Spleen (tissue), 11 donors: ENCODE results near the gene ATOH8. TPM values are rescaled to one million over a fixed set of nuclear protein-coding genes. Genes with fewer than 3 reads are reported as not detected.

Source experiments
- DNase-seq: peaks from one replicate; pipeline ENCODE4 v3.0.0-alpha.2; 2020
- H3K27ac ChIP-seq, 8 donors: fragments of 200-600 bp; sonication (generic) in 7 of 8; 1 replicate in 4 of 8; 2 replicates in 4 of 8; pipeline versions ENCODE4 v1.5.0 to v1.8.0; 2016 to 2021; ENCODE audit warnings: inconsistent platforms in 4 of 8, mild to moderate bottlenecking in 4 of 8, moderate library complexity in 1 of 8
- H3K27me3 ChIP-seq, 7 donors: fragments of 200-600 bp; sonication (generic) in 6 of 7; replicated peaks in 1 of 7; 1 replicate in 4 of 7; 2 replicates in 3 of 7; pipeline versions ENCODE4 v1.5.0 to v1.8.0; 2016 to 2021; ENCODE audit warnings: inconsistent platforms in 3 of 7, mild to moderate bottlenecking in 1 of 7
- H3K36me3 ChIP-seq, 6 donors: fragments of 200-600 bp; sonication (generic) in 5 of 6; 1 replicate in 4 of 6; 2 replicates in 2 of 6; pipeline versions ENCODE4 v1.5.0 to v1.8.0; 2016 to 2021; ENCODE audit warnings: inconsistent platforms in 2 of 6
- H3K4me1 ChIP-seq, 6 donors: fragments of 200-600 bp; sonication (generic) in 5 of 6; 1 replicate in 3 of 6; 2 replicates in 3 of 6; pipeline versions ENCODE4 v1.5.0 to v1.8.0; 2016 to 2021; ENCODE audit warnings: inconsistent platforms in 3 of 6
- H3K4me3 ChIP-seq, 8 donors: fragments of 200-600 bp; sonication (generic) in 7 of 8; 1 replicate in 4 of 8; 2 replicates in 4 of 8; pipeline versions ENCODE4 v1.5.0 to v1.8.0; 2016 to 2021; ENCODE audit warnings: inconsistent platforms in 4 of 8, mild to moderate bottlenecking in 4 of 8, moderate library complexity in 2 of 8
- H3K9me3 ChIP-seq, 8 donors: fragments of 200-600 bp; sonication (generic) in 7 of 8; 1 replicate in 4 of 8; 2 replicates in 4 of 8; pipeline versions ENCODE4 v1.5.0 to v1.8.0; 2016 to 2021; ENCODE audit warnings: inconsistent platforms in 4 of 8
- CTCF ChIP-seq, 11 experiments: fragments of 200-600 bp in 7 of 11; fragments of 450-650 bp in 4 of 11; sonication (generic) in 4 of 11; IDR thresholded peaks in 8 of 11; conservative IDR thresholded peaks in 3 of 11; 1 replicate in 7 of 11; 2 replicates in 4 of 11; pipeline versions ENCODE4 v1.4.0 to v1.8.0; 2016 to 2021; ENCODE audit warnings: antibody characterized with exemption in 11 of 11, inconsistent platforms in 4 of 11, mild to moderate bottlenecking in 1 of 11
- POLR2A ChIP-seq, 3 donors: fragments of 450-650 bp; IDR thresholded peaks; one replicate each; pipeline ENCODE4 v1.5.1; 2017; ENCODE audit warnings: antibody characterized with exemption in 3 of 3, mild to moderate bottlenecking in 1 of 3
- POLR2AphosphoS5 ChIP-seq, 3 donors: sonication (generic); formaldehyde crosslinking; IDR thresholded peaks; one replicate each; pipeline ENCODE4 v1.5.1; 2017; ENCODE audit warnings: antibody characterized with exemption in 3 of 3
- WGBS, 5 donors: extraction: QIAGEN DNeasy Blood & Tissue Kit in 3 of 5; methylation state at CpG; one replicate each; pipeline versions ENCODE4 v1.1.5 to v1.1.7; 2013 to 2018; 5-methylcytosine and 5-hydroxymethylcytosine counted together
- intact Hi-C: fragments of 100-400 bp; cut with DNase I; formaldehyde crosslinking; loops from one replicate; pipeline ENCODE4 v1.15.0; 2023; ENCODE audit warnings: low total_unique reads
- polyA plus RNA-seq, 3 donors: library from polyadenylated mRNA; stranded (reverse); fragments of 200-250 nt; gene quantifications; one replicate each; pipeline ENCODE4 v1.2.1, GENCODE V29; 2013
- total RNA-seq, 7 donors: library from RNA; depleted of rRNA in 3 of 7; stranded (reverse); fragments of >200 nt in 3 of 7; fragmentation: NEBNext Ultra II Directional in 4 of 7; extraction: Animal tissue kit (Norgen Biotek cat#: 25700) in 4 of 7; gene quantifications; one replicate each; pipeline versions ENCODE4 v1.1.0 to v1.2.1, GENCODE V29; 2016 to 2021
- donor health status: healthy with polysubstance abuse.
- donor health status: DM: no; HTN: no; CAD: no; lungs with moderate emphysema.
- donor health status: DM: no; HTN: no; CAD: no.
- donor health status: Bipolar disorder and iron deficiency.
- donor health status: healthy.
- donor health status: DM: no; HTN: no; CAD: no.
- donor health status: DM: yes; HTN: yes; CAD: no.

Gene ATOH8
- total and polyA plus RNA-seq, 10 donors: 6.4 to 53.0 (median 17.4) TPM

GRCh38 chr2:85723707-85724360 lies 30.0 kb upstream of the ATOH8 start:
- 89 to 98% (median 94%) methylated on average over 2 of the region's 2 CpGs for WGBS, 5 donors
- intact Hi-C loops: loop anchor here (10.0 kb wide), 1 partner anchor 351 kb away; no protein-coding TSS in a partner anchor
- DNase-seq: no peak

GRCh38 chr2:85724731-85725181 lies 29.0 kb upstream of the ATOH8 start:
- Histone ChIP-seq H3K27ac (peak overlapping the region in 2 of 8 donors; percentile 11 to 12), H3K4me1 (peaks cover 4 to 37% (median 20%) of the 10 kb centered on the region in 6 donors), H3K9me3 (no peaks in the 10 kb centered on the region), H3K4me3 (no peak overlapping the region), H3K27me3 (peaks cover 0 to 23% (median 0%) of the 10 kb centered on the region in 7 donors), H3K36me3 (no peaks in the 10 kb centered on the region)
- TF ChIP-seq CTCF (IDR thresholded peaks at IDR 0.05 in 8 of 11, conservative IDR thresholded peaks at IDR 0.05 in 3 of 11) (no peak), POLR2AphosphoS5 (IDR thresholded peaks at IDR 0.05) (no peak), POLR2A (IDR thresholded peaks at IDR 0.05) (no peak)
- DNase-seq: no peak
- intact Hi-C loops: loop anchor here (5.0 to 10.0 kb wide), 2 partner anchors 93 to 350 kb away; no protein-coding TSS in a partner anchor
- WGBS, 5 donors: 75 to 90% (median 77%) methylated on average over 5 of the region's 5 CpGs

More at GRCh38 chr2:85723707-85724360, 30.0 kb upstream of the ATOH8 start:
- Histone ChIP-seq H3K27me3 (peaks cover 0 to 14% (median 0%) of the 10 kb centered on the region in 7 donors), H3K36me3 (no peaks in the 10 kb centered on the region), H3K4me1 (peaks cover 3 to 32% (median 12%) of the 10 kb centered on the region in 6 donors), H3K4me3 (no peak overlapping the region), H3K27ac (peak overlapping the region in 1 of 8 donors; percentile 12), H3K9me3 (no peaks in the 10 kb centered on the region)
- TF ChIP-seq POLR2AphosphoS5 (IDR thresholded peaks at IDR 0.05) (no peak), CTCF (IDR thresholded peaks at IDR 0.05 in 8 of 11, conservative IDR thresholded peaks at IDR 0.05 in 3 of 11) (no peak), POLR2A (IDR thresholded peaks at IDR 0.05) (no peak)

GRCh38 chr2:85725451-85725850 lies 28.3 kb upstream of the ATOH8 start:
- WGBS, 5 donors: 51 to 71% (median 59%) methylated on average over 2 of the region's 2 CpGs
- no peak overlapping the region for H3K27ac ChIP-seq

More at GRCh38 chr2:85725451-85725850, 28.3 kb upstream of the ATOH8 start:
- Histone ChIP-seq H3K4me1 (peaks cover 4 to 37% (median 20%) of the 10 kb centered on the region in 6 donors), H3K36me3 (no peaks in the 10 kb centered on the region), H3K4me3 (no peak overlapping the region), H3K9me3 (no peaks in the 10 kb centered on the region), H3K27me3 (peaks cover 0 to 23% (median 0%) of the 10 kb centered on the region in 7 donors)
- TF ChIP-seq POLR2A (IDR thresholded peaks at IDR 0.05) (no peak), CTCF (IDR thresholded peaks at IDR 0.05 in 8 of 11, conservative IDR thresholded peaks at IDR 0.05 in 3 of 11) (no peak), POLR2AphosphoS5 (IDR thresholded peaks at IDR 0.05) (no peak)
- DNase-seq: no peak
- intact Hi-C loops: loop anchor here (5.0 to 10.0 kb wide), 2 partner anchors 92 to 349 kb away; no protein-coding TSS in a partner anchor
